Erythroblast (primary cell): Measurements from ENCODE around the gene KLHL29.

ENCODE experiments used
- GATA1 ChIP-seq: IDR thresholded peaks from 2 replicates; pipeline ENCODE4 v1.6.1; 2011; ENCODE audit warnings: low read depth, mild to moderate bottlenecking, control low read depth, low read length, moderate library complexity
- POLR2A ChIP-seq: IDR thresholded peaks from 2 replicates; pipeline ENCODE4 v1.6.1; 2011; ENCODE audit warnings: mild to moderate bottlenecking, low read length

DNA sequence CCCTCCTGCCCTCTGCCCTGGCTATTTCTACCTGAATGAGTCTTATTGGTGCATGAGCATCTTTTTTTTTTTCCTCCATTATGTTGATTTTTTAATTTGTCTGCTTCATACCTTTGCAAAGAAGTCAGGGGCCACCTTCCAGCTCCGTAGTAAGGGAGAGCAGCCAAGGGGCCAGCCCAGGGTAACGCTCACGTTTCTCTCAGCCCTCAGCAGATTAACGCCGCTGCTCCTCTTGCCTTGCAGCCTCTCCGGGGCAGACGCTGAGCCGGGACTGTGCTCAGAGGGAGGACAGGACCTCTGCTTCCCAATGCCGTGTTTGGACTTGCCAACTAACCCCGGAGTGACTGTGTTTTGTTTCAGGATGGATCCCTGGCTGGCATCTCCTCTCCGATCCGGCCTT lies 300.2 kb downstream of the KLHL29 start:
- TF ChIP-seq POLR2A (no peak), GATA1 (no peak)
